ENCODE measurements around the gene TEX19. TPM values are rescaled to one million over a fixed set of nuclear protein-coding genes. Genes with fewer than 3 reads are reported as not detected.

The TEX19 gene
- total and polyA plus RNA-seq, 11 donors = not detected

DNA sequence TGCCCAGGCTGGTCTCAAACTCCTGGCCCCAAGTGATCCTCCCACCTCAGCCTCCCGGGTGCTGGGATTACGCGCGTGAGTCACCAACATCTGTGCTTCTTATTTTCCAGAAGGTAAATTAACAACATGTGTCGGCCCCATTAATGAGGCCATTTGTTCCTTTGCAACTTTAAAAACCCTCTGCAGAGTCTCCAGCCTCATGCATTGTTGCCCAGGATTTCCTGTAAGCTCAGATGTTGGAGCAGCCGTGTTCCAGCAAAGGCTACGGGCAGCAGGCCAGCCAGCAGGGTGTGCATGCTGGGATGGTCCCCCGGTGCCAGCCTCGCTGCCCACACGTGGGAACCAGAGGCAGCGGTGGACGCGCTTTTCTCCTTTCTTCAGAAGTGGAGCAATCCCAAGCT lies 40.0 kb downstream of the TEX19 start:
- Histone ChIP-seq H3K9me3 (no peaks in the 10 kb centered on the region), H3K27ac (peak overlapping the region in 4 of 12 donors; percentile 2 to 38 (median 14)), H3K4me1 (peaks cover 0 to 27% (median 1%) of the 10 kb centered on the region in 12 donors), H3K27me3 (no peaks in the 10 kb centered on the region), H3K36me3 (peaks cover 0 to 31% (median 18%) of the 10 kb centered on the region in 9 donors), H3K4me3 (no peak overlapping the region)
- TF ChIP-seq CTCF (IDR thresholded peaks at IDR 0.05) (no peak), POLR2A (IDR thresholded peaks at IDR 0.05) (no peak)
- DNase-seq = peak in 3 of 5 donors; percentile 38 to 72 (median 65)
- 64 to 72% (median 72%) methylated on average over 13 of the region's 13 CpGs for WGBS, 4 donors
- peak; percentile 47 to 60 (median 48) for ATAC-seq
- intact Hi-C loops (cut with DNase I) = no loop called here

- intact Hi-C loops (cut with DNase I) = loop anchor here in 2 of 10 donors (5.0 to 10.0 kb wide), 2 partner anchors 42 to 195 kb away; partner anchors contain the start of gene TEX19 (in 1 of the 2)
- peak in 2 of 5 donors; percentile 24 to 36 for DNase-seq
- Histone ChIP-seq H3K4me3 (no peak overlapping the region), H3K27me3 (no peaks in the 10 kb centered on the region), H3K4me1 (peaks cover 0 to 27% (median 1%) of the 10 kb centered on the region in 12 donors), H3K36me3 (peaks cover 0 to 33% (median 18%) of the 10 kb centered on the region in 9 donors), H3K27ac (peak overlapping the region in 5 of 12 donors; percentile 2 to 80 (median 19)), H3K9me3 (no peaks in the 10 kb centered on the region)
- 86 to 95% (median 89%) methylated on average over 17 to 18 of the region's 18 CpGs for WGBS, 4 donors
- TF ChIP-seq POLR2A (IDR thresholded peaks at IDR 0.05) = no peak
- TF ChIP-seq CTCF (IDR thresholded peaks at IDR 0.05) = no peak
- ATAC-seq = peak in 1 of 4 donors; percentile 17
These were observed 40.6 kb downstream of the TEX19 start for GRCh38 chr17:82399601-82400101.

- peak overlapping the region in 1 of 12 donors; percentile 80 for H3K27ac ChIP-seq
- peaks cover 0 to 27% (median 1%) of the 10 kb centered on the region in 12 donors for H3K4me1 ChIP-seq
- intact Hi-C loops (cut with DNase I) = loop anchor here in 2 of 10 donors (5.0 to 10.0 kb wide), 2 partner anchors 43 to 195 kb away; partner anchors contain the start of gene TEX19 (in 1 of the 2)
- TF ChIP-seq CTCF (IDR thresholded peaks at IDR 0.05) (no peak), POLR2A (IDR thresholded peaks at IDR 0.05) (no peak)
- H3K9me3 ChIP-seq = no peaks in the 10 kb centered on the region
- DNase-seq (peak in 1 of 5 donors; percentile 26), ATAC-seq (no peak)
- no peaks in the 10 kb centered on the region for H3K27me3 ChIP-seq
- no peak overlapping the region for H3K4me3 ChIP-seq
- peaks cover 0 to 35% (median 18%) of the 10 kb centered on the region in 9 donors for H3K36me3 ChIP-seq
- WGBS, 4 donors = 76 to 85% (median 80%) methylated on average over 7 of the region's 7 CpGs
These were observed 41.2 kb downstream of the TEX19 start for GRCh38 chr17:82400206-82400605.

DNA sequence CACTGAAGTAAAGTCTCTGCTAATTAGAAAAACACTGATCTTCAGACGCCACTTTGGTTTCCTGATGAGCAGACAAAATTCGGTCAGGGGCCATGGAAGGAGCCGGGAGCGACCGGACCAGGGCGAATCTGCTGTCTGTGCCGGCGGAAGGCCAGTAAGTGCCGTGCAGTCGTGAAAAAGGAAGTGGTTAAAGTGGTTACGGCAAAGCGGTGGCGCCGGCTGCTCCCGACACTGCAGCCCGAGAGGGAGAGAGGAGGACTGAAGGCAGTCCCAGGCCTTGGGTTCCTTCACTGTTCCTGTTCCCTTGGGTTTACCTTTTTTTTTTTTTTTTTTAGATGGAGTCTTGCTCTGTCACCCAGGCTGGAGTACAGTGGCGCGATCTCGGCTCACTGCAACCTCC lies 41.8 kb downstream of the TEX19 start:
- Histone ChIP-seq H3K36me3 (peaks cover 0 to 37% (median 18%) of the 10 kb centered on the region in 9 donors), H3K9me3 (no peaks in the 10 kb centered on the region), H3K4me3 (peak overlapping the region in 1 of 12 donors; percentile 21), H3K4me1 (peaks cover 0 to 27% (median 1%) of the 10 kb centered on the region in 12 donors), H3K27me3 (no peaks in the 10 kb centered on the region), H3K27ac (peak overlapping the region in 1 of 12 donors; percentile 80)
- ATAC-seq (peak in 2 of 4 donors; percentile 40 to 55), DNase-seq (peak in 4 of 5 donors; percentile 48 to 82 (median 58))
- TF ChIP-seq POLR2A (IDR thresholded peaks at IDR 0.05) (no peak), CTCF (IDR thresholded peaks at IDR 0.05) (no peak)
- intact Hi-C loops (cut with DNase I) = loop anchor here in 2 of 10 donors (5.0 to 10.0 kb wide), 2 partner anchors 44 to 196 kb away; partner anchors contain the start of gene TEX19 (in 1 of the 2)
- WGBS, 4 donors = 87 to 94% (median 89%) methylated on average over 19 of the region's 19 CpGs
